ENCODE measurements around the gene PC. TPM values are rescaled to one million over a fixed set of nuclear protein-coding genes. Genes with fewer than 3 reads are reported as not detected.

Gene PC
- total and polyA plus RNA-seq, 2 experiments from 2014 or later, result 18.3 to 21.7 TPM

- TF ChIP-seq, protein P1, sequence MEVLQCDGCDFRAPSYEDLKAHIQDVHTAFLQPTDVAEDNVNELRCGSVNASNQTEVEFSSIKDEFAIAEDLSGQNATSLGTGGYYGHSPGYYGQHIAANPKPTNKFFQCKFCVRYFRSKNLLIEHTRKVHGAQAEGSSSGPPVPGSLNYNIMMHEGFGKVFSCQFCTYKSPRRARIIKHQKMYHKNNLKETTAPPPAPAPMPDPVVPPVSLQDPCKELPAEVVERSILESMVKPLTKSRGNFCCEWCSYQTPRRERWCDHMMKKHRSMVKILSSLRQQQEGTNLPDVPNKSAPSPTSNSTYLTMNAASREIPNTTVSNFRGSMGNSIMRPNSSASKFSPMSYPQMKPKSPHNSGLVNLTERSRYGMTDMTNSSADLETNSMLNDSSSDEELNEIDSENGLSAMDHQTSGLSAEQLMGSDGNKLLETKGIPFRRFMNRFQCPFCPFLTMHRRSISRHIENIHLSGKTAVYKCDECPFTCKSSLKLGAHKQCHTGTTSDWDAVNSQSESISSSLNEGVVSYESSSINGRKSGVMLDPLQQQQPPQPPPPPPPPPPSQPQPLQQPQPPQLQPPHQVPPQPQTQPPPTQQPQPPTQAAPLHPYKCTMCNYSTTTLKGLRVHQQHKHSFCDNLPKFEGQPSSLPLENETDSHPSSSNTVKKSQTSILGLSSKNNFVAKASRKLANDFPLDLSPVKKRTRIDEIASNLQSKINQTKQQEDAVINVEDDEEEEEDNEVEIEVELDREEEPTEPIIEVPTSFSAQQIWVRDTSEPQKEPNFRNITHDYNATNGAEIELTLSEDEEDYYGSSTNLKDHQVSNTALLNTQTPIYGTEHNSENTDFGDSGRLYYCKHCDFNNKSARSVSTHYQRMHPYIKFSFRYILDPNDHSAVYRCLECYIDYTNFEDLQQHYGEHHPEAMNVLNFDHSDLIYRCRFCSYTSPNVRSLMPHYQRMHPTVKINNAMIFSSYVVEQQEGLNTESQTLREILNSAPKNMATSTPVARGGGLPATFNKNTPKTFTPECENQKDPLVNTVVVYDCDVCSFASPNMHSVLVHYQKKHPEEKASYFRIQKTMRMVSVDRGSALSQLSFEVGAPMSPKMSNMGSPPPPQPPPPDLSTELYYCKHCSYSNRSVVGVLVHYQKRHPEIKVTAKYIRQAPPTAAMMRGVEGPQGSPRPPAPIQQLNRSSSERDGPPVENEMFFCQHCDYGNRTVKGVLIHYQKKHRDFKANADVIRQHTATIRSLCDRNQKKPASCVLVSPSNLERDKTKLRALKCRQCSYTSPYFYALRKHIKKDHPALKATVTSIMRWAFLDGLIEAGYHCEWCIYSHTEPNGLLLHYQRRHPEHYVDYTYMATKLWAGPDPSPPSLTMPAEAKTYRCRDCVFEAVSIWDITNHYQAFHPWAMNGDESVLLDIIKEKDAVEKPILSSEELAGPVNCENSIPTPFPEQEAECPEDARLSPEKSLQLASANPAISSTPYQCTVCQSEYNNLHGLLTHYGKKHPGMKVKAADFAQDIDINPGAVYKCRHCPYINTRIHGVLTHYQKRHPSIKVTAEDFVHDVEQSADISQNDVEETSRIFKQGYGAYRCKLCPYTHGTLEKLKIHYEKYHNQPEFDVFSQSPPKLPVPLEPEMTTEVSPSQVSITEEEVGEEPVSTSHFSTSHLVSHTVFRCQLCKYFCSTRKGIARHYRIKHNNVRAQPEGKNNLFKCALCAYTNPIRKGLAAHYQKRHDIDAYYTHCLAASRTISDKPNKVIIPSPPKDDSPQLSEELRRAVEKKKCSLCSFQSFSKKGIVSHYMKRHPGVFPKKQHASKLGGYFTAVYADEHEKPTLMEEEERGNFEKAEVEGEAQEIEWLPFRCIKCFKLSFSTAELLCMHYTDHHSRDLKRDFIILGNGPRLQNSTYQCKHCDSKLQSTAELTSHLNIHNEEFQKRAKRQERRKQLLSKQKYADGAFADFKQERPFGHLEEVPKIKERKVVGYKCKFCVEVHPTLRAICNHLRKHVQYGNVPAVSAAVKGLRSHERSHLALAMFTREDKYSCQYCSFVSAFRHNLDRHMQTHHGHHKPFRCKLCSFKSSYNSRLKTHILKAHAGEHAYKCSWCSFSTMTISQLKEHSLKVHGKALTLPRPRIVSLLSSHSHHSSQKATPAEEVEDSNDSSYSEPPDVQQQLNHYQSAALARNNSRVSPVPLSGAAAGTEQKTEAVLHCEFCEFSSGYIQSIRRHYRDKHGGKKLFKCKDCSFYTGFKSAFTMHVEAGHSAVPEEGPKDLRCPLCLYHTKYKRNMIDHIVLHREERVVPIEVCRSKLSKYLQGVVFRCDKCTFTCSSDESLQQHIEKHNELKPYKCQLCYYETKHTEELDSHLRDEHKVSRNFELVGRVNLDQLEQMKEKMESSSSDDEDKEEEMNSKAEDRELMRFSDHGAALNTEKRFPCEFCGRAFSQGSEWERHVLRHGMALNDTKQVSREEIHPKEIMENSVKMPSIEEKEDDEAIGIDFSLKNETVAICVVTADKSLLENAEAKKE (CRISPR knock-in tag; IDR thresholded peaks at IDR 0.05), result no peak
Observed at GRCh38 chr11:66885950-66886440, 72.2 kb downstream of the PC start (continued).

DNA sequence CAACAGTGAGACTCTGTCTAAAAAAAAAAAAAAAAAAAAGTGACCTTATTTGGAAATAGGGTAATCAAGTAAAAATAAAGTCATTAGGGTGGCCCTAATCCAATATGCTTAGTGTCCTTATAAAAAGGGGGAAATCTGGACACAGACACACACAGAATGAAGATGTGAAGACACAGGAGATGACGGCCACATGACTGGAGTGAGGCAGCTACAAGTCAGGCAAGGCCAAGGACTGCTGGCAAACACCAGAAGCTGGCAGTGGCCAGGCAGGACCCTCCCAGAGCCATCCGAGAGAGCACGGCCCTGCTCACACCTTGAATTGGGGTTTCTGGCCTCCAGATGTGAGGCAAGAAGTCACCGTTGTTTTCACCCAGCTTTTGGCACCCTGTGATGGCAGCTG, 72.7 kb downstream of the PC start:
- H3K4me1 Mint-ChIP-seq, result peaks cover 44% of the 10 kb centered on the region
- no peak overlapping the region for H3K4me3 ChIP-seq
- TF ChIP-seq ZNF114 (CRISPR knock-in tag; IDR thresholded peaks at IDR 0.05) (no peak), REST (IDR thresholded peaks at IDR 0.05; ENCODE audit: unreplicated experiment) (no peak), EZH2 (IDR thresholded peaks at IDR 0.05; ENCODE audit: low read depth, unreplicated experiment) (no peak)
- TF ChIP-seq, protein P1 (CRISPR knock-in tag; IDR thresholded peaks at IDR 0.05), result no peak

More for the DNA sequence above, 72.7 kb downstream of the PC start:
- no peaks in the 10 kb centered on the region for H3K79me2 ChIP-seq (replicated peaks; ENCODE audit: insufficient read depth)
- H3F3A ChIP-seq (replicated peaks; ENCODE audit: low read depth), result no peaks in the 10 kb centered on the region
- no peaks in the 10 kb centered on the region for H3K36me3 ChIP-seq (ENCODE audit: insufficient read depth)
- H2AFZ ChIP-seq, result no peak overlapping the region
- peaks cover 7% of the 10 kb centered on the region for H3K27me3 Mint-ChIP-seq (ENCODE audit: insufficient read depth, low read depth, poor library complexity)
- H3K27ac ChIP-seq (ENCODE audit: low read depth), result no peak overlapping the region
- no peaks in the 10 kb centered on the region; the same call in 2 of the 3 replicates for H3K36me3 Mint-ChIP-seq (ENCODE audit: low read depth)
- H3K4me2 ChIP-seq, result no peak overlapping the region
- peaks cover 10% of the 10 kb centered on the region; the same call in 1 of the 2 replicates for H3K4me1 ChIP-seq (ENCODE audit: insufficient read depth)
- no peaks in the 10 kb centered on the region for H3K9me3 Mint-ChIP-seq
- no peak for ATAC-seq
- H3K9me2 ChIP-seq (ENCODE audit: insufficient read depth), result no peaks in the 10 kb centered on the region
- H3K27me3 ChIP-seq (ENCODE audit: insufficient read depth), result no peaks in the 10 kb centered on the region
- peak overlapping the region; percentile 58; the same call in 1 of the 2 replicates for H3K27ac Mint-ChIP-seq
- no peak for DNase-seq (ENCODE audit: low spot score)
- no peaks in the 10 kb centered on the region for H4K20me1 ChIP-seq (replicated peaks; ENCODE audit: insufficient read depth)
- H3K4me3 Mint-ChIP-seq, result no peak overlapping the region
